ENCODE results near the gene PLPP2. TPM values are rescaled to one million over a fixed set of nuclear protein-coding genes. Genes with fewer than 3 reads are reported as not detected.

The PLPP2 gene
- total and polyA plus RNA-seq, 2 of the 13 experiments (the other 11 are each of a cell fraction or from before 2014, with no cell fraction given): not detected

- TF ChIP-seq TEF (CRISPR knock-in tag; IDR thresholded peaks at IDR 0.05) (no peak), IKZF4 (CRISPR knock-in tag; IDR thresholded peaks at IDR 0.05; ENCODE audit: borderline replicate concordance, low read depth, not compliant biosample characterization) (no peak)
Measured at GRCh38 chr19:328025-328505, 36.9 kb upstream of the PLPP2 start (continued).

GRCh38 chr19:327291-328024 is 36.3 kb upstream of the PLPP2 start:
- Histone ChIP-seq H3K9me3 (ENCODE audit: low read length) (peaks cover 9% of the 10 kb centered on the region), H3K27me3 (ENCODE audit: control insufficient read depth in 1 of 2, insufficient read depth in 2 of 2, low read length in 2 of 2) (no peaks in the 10 kb centered on the region), H2AFZ (ENCODE audit: low read length) (no peak overlapping the region), H3K36me3 (replicated peaks in 1 of 2; ENCODE audit: control insufficient read depth in 1 of 2, insufficient read depth in 2 of 2, low read length in 2 of 2) (peaks cover 38 to 74% of the 10 kb centered on the region in 2 experiments), H3K4me2 (ENCODE audit: low read depth, low read length) (no peak overlapping the region), H3K4me1 (ENCODE audit: insufficient read depth, low read length) (no peaks in the 10 kb centered on the region), H3K27ac (ENCODE audit: extremely low read length, insufficient read depth, low read length) (no peak overlapping the region), H3K9ac (ENCODE audit: insufficient read depth, low read depth, low read length) (no peak overlapping the region), H3K79me2 (ENCODE audit: insufficient read depth, low read length) (no peaks in the 10 kb centered on the region), H4K20me1 (ENCODE audit: insufficient read depth, low read length) (peaks cover 2% of the 10 kb centered on the region; the same call in 1 of the 2 replicates), H3K4me3 (replicated peaks in 1 of 3; ENCODE audit: insufficient read depth in 1 of 3, low read depth in 2 of 3, low read length in 3 of 3) (no peak overlapping the region)
- no TSS peak for BruUV-seq (replicated peaks)
- ChIA-PET CTCF (ENCODE audit: low intra/inter-chr PET ratio, low total read pairs) (no interaction called here), POLR2A (no interaction called here)
- TF ChIP-seq ZNF280D (CRISPR knock-in tag; IDR thresholded peaks at IDR 0.05): no peak
- TF ChIP-seq ZBTB7A (CRISPR knock-in tag; IDR thresholded peaks at IDR 0.05): no peak
- no peak for TF ChIP-seq SRSF4 (IDR thresholded peaks at IDR 0.05; ENCODE audit: low read depth, low read length, poor library complexity, severe bottlenecking)
- no peak for TF ChIP-seq PHF5A (CRISPR knock-in tag; IDR thresholded peaks at IDR 0.05; ENCODE audit: low read depth, unreplicated experiment)
- DNase-seq (ENCODE audit: low spot score): no peak
- no peak for ATAC-seq
- over 99% methylated on average over 9 of the region's 17 CpGs for WGBS (ENCODE audit: low lambda C conversion rate)
- in situ Hi-C loops (cut with HindIII; ENCODE audit: extremely low pct_ligation_motif_present, low pct_unique_long_range_greater_than_20kb): no loop called here
- intact Hi-C loops (cut with micrococcal nuclease; ENCODE audit: unreplicated experiment): no loop called here
- no peak for FAIRE-seq
